ENCODE measurements around the gene IGFLR1. TPM values are rescaled to one million over a fixed set of nuclear protein-coding genes. Genes with fewer than 3 reads are reported as not detected.

Gene IGFLR1
- total and polyA plus RNA-seq, 2 of the 8 experiments (the other 6 are each of a cell fraction or from before 2014, with no cell fraction given), result 8.4 to 28.9 TPM

DNA sequence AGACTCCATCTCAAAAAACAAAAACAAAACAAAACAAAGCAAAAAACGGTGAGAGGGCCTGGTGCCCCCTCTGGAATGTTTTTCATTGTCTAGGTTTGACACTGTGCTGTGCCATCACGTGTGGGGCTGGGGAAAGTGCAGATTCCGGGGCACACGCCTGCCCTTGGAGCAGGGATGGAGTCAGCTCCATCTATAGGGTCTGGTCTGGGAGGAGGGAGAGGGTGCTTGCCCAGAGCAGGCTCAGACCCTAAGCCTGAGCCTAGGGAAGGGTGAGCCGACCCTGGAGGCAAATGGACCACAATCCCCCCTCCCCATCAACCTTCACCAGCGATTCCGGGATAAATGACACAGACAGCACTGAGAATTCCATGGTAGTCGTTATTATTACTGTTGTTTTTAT is 48.8 kb downstream of the IGFLR1 start (continued):
- TF ChIP-seq, protein P1, sequence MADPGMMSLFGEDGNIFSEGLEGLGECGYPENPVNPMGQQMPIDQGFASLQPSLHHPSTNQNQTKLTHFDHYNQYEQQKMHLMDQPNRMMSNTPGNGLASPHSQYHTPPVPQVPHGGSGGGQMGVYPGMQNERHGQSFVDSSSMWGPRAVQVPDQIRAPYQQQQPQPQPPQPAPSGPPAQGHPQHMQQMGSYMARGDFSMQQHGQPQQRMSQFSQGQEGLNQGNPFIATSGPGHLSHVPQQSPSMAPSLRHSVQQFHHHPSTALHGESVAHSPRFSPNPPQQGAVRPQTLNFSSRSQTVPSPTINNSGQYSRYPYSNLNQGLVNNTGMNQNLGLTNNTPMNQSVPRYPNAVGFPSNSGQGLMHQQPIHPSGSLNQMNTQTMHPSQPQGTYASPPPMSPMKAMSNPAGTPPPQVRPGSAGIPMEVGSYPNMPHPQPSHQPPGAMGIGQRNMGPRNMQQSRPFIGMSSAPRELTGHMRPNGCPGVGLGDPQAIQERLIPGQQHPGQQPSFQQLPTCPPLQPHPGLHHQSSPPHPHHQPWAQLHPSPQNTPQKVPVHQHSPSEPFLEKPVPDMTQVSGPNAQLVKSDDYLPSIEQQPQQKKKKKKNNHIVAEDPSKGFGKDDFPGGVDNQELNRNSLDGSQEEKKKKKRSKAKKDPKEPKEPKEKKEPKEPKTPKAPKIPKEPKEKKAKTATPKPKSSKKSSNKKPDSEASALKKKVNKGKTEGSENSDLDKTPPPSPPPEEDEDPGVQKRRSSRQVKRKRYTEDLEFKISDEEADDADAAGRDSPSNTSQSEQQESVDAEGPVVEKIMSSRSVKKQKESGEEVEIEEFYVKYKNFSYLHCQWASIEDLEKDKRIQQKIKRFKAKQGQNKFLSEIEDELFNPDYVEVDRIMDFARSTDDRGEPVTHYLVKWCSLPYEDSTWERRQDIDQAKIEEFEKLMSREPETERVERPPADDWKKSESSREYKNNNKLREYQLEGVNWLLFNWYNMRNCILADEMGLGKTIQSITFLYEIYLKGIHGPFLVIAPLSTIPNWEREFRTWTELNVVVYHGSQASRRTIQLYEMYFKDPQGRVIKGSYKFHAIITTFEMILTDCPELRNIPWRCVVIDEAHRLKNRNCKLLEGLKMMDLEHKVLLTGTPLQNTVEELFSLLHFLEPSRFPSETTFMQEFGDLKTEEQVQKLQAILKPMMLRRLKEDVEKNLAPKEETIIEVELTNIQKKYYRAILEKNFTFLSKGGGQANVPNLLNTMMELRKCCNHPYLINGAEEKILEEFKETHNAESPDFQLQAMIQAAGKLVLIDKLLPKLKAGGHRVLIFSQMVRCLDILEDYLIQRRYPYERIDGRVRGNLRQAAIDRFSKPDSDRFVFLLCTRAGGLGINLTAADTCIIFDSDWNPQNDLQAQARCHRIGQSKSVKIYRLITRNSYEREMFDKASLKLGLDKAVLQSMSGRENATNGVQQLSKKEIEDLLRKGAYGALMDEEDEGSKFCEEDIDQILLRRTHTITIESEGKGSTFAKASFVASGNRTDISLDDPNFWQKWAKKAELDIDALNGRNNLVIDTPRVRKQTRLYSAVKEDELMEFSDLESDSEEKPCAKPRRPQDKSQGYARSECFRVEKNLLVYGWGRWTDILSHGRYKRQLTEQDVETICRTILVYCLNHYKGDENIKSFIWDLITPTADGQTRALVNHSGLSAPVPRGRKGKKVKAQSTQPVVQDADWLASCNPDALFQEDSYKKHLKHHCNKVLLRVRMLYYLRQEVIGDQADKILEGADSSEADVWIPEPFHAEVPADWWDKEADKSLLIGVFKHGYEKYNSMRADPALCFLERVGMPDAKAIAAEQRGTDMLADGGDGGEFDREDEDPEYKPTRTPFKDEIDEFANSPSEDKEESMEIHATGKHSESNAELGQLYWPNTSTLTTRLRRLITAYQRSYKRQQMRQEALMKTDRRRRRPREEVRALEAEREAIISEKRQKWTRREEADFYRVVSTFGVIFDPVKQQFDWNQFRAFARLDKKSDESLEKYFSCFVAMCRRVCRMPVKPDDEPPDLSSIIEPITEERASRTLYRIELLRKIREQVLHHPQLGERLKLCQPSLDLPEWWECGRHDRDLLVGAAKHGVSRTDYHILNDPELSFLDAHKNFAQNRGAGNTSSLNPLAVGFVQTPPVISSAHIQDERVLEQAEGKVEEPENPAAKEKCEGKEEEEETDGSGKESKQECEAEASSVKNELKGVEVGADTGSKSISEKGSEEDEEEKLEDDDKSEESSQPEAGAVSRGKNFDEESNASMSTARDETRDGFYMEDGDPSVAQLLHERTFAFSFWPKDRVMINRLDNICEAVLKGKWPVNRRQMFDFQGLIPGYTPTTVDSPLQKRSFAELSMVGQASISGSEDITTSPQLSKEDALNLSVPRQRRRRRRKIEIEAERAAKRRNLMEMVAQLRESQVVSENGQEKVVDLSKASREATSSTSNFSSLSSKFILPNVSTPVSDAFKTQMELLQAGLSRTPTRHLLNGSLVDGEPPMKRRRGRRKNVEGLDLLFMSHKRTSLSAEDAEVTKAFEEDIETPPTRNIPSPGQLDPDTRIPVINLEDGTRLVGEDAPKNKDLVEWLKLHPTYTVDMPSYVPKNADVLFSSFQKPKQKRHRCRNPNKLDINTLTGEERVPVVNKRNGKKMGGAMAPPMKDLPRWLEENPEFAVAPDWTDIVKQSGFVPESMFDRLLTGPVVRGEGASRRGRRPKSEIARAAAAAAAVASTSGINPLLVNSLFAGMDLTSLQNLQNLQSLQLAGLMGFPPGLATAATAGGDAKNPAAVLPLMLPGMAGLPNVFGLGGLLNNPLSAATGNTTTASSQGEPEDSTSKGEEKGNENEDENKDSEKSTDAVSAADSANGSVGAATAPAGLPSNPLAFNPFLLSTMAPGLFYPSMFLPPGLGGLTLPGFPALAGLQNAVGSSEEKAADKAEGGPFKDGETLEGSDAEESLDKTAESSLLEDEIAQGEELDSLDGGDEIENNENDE (IDR thresholded peaks at IDR 0.05; ENCODE audit: insufficient replicate concordance, low read length), result no peak
- TF ChIP-seq EZH2 (IDR thresholded peaks at IDR 0.05; ENCODE audit: low read depth, low read length, severe bottlenecking) (no peak), CBX5 (IDR thresholded peaks at IDR 0.05; ENCODE audit: low read depth, low read length) (no peak), KDM4A (IDR thresholded peaks at IDR 0.05; ENCODE audit: low read depth, low read length, severe bottlenecking) (no peak), CHD1 (IDR thresholded peaks at IDR 0.05; ENCODE audit: low read depth, low read length) (no peak)
- TF ChIP-seq, protein P2, sequence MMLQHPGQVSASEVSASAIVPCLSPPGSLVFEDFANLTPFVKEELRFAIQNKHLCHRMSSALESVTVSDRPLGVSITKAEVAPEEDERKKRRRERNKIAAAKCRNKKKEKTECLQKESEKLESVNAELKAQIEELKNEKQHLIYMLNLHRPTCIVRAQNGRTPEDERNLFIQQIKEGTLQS (IDR thresholded peaks at IDR 0.05; ENCODE audit: insufficient read depth, low read depth, low read length), result no peak

Data from H1 (cell line).